GM18520 (cell line): ENCODE measurements around the gene RASSF4.

Experiments
- ATAC-seq: cut with Tn5 transposase; IDR thresholded peaks from one replicate; pipeline ENCODE4 v1.9.1; 2021; ENCODE audit not compliant: unreplicated experiment

Gene RASSF4

GRCh38 chr10:44986179-44986578 is 26.6 kb downstream of the RASSF4 start:
- no peak for ATAC-seq

DNA sequence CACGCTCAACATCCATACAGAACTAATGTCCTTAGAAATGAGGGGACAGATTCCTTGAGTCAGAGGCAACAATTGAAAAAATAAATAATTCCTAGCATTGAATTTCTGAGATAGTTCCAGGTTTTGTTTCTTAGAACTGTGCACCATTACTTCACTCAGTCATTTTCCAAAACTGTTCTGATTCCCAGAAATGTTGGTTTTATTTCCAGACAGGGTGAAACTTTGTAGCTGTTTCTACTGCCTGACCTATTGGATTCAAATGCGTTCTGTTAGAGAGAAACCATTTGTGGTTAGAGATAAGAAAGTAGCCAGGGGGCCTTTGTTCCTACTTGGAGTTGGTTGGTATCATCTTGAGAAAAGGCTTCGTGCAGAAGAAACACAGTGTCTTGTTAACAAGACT is 27.1 kb downstream of the RASSF4 start:
- no peak for ATAC-seq

DNA sequence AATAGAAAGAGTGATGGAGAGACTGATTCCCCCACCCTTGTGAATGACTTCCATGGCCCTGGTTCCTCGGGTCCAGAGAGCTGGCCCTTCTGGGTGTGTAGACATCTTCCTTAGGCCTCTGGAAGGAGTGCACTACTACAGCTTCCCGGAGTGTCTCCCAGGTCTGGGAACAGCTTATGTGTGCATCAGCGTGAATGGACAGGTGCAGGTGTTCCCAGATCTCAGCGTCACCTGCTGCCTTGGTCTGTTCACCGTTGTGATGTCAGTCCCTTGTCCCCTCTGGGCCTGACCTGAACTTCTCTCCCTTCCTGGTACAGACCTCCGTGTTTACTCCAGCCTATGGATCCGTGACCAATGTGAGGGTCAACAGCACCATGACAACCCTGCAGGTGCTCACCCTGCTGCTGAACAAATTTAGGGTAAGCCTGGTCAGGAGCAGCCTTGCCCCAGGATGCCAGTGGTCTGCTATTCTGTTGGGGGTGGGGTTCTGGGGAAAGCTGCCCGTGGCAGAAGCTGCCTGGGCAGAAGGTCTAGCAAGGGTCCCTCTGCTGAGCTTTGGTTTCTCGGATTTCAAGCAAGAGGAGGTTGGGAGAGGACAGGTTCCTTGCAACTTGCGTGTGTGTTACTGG is 29.5 kb downstream of the RASSF4 start:
- ATAC-seq = no peak

- no peak for ATAC-seq
Observed at GRCh38 chr10:44989597-44990301, 30.1 kb downstream of the RASSF4 start.

- ATAC-seq = no peak
Observed at GRCh38 chr10:44990302-44990655, 30.7 kb downstream of the RASSF4 start.

GRCh38 chr10:44990965-44991364 is 31.4 kb downstream of the RASSF4 start:
- ATAC-seq = no peak

- no peak for ATAC-seq
Observed at GRCh38 chr10:44991571-44991970, 32.0 kb downstream of the RASSF4 start.

DNA sequence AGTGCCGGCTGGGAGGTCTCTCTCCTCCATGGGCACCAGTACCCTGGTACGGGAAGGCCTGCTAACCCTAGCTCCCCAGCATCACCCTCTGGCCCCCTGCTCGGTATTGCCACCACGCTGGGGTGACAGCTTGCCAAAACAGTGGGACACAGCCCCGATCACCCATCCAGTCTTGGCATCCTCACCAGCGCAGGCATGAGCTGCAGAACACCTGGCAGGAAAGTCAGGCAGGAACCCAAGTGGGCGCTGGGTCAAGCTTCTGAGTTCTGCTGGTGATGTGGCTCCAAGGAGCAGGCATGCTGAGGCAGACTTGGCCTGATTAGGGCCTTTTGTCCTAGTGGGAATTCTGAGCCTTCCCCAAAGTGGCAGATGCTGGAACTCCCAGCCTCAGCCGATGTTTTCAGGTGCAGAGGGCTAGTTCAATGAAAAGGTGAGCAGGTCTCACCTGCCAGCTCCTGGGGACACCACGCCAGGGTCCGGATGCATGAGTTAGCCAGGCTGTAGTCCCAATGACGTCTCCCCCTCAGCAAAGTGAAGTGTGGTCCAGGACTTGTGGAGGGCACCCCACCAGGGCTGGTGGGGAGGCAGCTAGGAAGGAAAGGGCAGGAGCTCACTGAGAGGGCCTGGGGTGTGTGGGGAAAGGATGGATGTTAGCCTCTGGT is 32.6 kb downstream of the RASSF4 start:
- ATAC-seq = no peak

DNA sequence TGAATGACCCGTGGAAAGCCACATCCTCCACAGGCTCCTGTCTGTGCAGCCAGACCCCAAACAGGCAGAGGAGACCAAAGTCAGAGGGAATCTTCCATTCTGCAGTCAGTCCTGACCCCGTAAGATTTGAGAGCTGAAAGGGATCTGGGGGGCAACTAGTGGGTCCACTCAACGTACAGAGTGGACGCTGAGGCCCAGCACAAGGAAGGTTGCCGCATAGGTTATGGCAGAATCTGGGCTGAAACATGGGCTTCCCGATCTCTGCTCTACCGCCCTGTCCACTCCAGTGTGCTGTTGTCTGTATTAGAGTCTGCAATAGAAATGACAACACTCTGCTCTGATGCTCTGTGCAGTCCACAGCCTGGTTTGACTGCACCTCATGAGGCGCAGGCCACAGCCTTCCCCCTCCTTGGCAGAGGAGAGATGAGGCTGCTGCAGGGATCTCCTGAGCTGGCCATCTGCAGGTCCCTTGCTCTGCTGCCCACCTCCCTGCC is 33.2 kb downstream of the RASSF4 start:
- no peak for ATAC-seq

GRCh38 chr10:44993226-44993921 is 33.8 kb downstream of the RASSF4 start:
- no peak for ATAC-seq

- no peak for ATAC-seq
Observed at GRCh38 chr10:44993922-44994751, 34.5 kb downstream of the RASSF4 start.

DNA sequence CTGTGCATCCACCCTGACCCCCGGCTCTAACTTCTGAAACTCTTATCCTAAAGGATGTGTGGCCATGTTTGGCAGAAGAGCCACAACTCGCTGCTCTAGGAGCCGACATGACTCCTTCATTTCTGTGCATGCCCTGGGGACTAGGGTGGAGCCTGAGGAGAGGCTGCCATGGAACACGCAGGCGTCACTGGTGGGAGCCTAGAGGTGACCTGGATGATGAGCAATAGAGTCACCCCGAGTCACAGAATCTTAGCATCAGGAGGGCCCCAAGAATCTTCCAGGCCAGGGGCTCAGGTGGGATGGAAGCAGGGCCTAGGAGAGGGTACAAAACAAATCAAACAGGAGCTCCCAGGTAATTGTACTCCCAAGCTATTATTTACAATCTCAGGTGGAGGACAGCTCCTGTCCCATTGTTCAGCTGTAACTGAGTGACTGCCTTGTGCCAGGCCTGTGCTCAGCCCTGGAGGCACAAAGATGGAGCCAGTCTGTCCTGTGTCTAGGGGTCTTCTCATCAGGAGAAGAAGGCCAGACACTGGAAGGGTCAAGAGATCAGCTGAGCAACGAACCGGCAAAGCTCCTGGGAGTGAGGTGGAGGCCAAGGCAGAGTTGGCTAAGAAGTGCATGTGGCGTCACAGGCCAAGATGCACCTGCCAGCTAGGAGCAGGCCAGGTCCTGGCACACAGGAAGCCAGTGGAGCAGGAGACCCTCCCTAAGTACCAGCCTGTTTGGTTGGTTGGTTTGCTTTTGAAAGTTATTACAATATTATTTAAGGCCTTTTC is 35.3 kb downstream of the RASSF4 start:
- ATAC-seq = no peak

- ATAC-seq = no peak
Observed at GRCh38 chr10:44995581-44995913, 35.9 kb downstream of the RASSF4 start.

- no peak for ATAC-seq
Observed at GRCh38 chr10:44995914-44996669, 36.5 kb downstream of the RASSF4 start.

- no peak for ATAC-seq
Observed at GRCh38 chr10:44997105-44997748, 37.6 kb downstream of the RASSF4 start.

DNA sequence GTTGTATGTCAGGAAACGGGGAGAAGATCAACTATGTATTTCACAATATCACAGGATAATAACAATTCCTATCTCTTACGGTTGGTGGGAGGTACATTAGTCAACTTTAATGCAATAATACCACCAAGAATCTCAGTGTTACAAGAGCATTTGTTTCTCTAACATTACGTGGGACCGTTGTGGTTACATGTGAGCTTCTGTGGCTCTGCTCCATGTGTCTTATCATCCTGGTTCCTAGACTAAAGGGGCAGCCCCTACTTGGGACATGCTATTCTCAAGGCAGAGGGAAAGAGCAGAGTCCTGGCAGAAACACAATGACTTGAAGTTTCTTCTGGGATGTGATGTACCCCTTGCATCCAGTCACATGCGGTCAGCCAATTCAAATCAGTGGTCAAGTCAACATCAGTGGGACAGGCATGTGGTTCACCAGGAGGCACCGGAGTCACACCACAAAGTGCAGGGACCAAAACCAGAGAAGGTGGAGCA is 38.6 kb downstream of the RASSF4 start:
- no peak for ATAC-seq

DNA sequence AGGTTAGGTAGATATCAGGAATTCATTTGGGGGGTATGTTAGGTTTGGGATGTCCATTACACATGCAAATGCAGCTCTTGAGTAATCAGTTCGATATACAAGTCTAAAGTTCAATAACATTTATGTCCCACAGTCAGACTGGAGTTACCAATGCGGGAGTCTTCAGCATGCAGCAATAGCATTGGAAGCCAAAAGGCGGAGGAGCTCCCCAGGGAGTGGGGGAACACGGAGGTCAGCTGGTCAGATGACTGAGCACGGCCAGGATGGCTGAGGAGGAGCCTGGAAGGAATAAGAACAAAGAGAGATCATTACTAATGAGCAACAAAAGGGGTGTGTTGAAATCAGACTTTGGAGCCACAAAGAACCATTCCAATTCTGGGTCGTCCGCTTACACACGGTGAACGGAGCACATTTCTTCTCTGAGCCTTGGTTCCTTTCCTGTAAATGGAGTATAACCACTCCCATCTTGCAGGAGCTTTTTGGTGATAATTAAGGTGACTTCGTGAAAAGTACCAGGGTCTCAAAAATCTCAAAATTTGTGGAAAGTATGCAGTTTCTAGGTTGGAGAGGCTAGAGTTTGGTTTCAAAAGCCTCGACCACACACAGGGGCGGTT is 40.6 kb downstream of the RASSF4 start:
- ATAC-seq = no peak

DNA sequence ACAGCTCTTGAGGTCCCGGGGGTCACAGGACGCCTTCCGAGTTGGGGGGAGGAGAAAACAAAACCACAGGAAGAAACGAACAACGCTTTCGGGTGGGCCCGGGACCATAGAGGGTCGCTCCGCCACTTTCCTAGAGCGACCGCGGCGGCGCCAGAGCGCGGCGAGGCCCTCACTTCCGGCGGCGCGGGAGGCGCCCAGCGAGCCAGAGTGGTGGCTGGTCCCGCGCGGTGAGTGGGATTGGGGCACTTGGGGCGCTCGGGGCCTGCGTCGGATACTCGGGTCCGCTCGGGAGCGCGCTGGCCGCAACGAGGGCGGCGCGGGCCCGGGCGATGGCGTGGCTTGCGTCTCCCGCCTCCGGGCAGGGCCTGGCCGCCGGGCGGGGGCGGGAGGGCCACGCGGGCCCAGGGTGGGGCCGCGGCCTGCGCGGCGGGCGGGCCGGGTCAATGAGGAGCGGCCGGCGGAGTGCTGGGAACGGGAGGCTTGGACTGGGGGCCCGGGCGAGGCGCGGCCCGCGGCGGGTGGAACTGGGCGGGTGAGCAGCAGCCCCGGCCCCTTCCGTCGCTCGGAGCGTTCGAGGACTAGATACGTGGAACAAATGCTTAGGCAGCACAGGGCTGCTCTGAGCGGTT is 41.3 kb downstream of the RASSF4 start, which contains the start of gene ZNF22:
Gene ZNF22 (plus strand): TSS at position 172 of the 629 bp plus-strand sequence. CDS start 2,446 bp downstream, outside the sequence.
- peak; percentile 53 for ATAC-seq
